Measurements from ENCODE around the gene JMJD7. TPM values are rescaled to one million over a fixed set of nuclear protein-coding genes. Genes with fewer than 3 reads are reported as not detected.
A peak's percentile ranks its signal among the peaks of the same experiment; 100 is the strongest.

Gene JMJD7
- total RNA-seq, 3 donors from 2014 or later = 8.4 to 11.7 (median 8.8) TPM

GRCh38 chr15:41792000-41792637 is 35.8 kb upstream of the JMJD7 start:
- no peak for ATAC-seq
- Mint-ChIP-seq H3K9me3 (no peaks in the 10 kb centered on the region), H3K4me1 (ENCODE audit: low read depth) (peaks cover 54% of the 10 kb centered on the region), H3K27me3 (ENCODE audit: low read depth) (no peaks in the 10 kb centered on the region), H3K4me3 (no peak overlapping the region), H3K36me3 (ENCODE audit: insufficient read depth) (no peaks in the 10 kb centered on the region)
- no peak for DNase-seq

DNA sequence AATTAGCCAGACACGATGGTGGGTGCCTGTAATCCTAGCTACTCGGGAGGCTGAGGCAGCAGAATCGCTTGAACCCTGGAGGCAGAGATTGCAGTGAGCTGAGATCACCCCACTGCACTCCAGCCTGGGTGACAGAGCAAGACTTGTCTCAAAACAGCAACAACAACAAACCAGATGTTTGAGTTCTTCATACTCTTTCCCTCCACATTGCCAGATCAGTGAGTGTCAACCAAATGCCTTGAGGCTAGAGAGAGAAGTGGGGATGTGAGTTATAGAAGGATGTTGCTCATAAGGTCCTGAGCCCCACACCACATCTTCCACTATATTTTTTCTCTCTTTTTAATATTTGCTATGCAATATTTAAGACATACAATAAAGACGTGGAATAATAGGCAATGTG is 33.8 kb upstream of the JMJD7 start:
- ATAC-seq = no peak
- no peaks in the 10 kb centered on the region for H3K36me3 Mint-ChIP-seq (ENCODE audit: insufficient read depth)

DNA sequence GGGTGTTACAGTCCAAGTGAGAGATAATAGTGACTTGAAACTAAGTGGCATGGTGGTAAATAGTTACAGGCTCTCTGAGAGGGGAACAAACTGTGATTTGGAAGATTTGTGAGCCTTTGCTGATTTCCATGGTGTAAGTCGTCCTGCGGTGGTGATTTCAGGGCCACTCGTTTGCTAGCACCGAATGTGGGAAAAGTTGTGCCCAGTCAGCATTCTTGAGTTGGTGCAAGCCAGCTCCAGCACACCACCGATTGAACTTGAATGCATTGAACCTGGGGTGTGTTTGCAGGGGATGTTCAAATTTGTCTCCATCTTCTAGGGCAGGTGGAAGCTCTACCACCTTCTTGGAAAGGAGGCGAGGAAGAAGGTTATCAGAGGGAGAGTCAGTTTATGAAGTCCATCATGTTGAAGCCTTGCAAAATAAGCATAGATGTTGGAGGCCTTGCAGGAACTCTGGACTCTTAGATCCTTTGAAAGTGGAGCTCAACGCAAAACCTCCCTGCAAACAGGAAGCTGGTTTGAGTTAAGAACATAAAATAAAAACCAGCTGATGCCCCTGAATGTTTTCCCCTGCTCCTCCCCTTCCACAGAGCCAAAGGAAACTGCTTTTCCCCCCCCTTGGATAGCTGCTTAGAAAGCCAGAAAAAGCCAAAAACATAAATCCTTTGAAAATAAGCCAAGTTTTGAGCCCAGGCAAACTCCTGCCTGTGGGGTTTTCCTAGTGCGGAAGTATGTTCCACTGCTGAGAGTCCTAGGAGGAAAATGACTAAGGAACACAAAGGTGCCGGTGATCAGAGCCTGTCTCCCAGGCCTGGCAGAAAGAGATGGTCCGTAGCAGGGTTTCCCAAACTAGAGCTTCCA is 31.7 kb upstream of the JMJD7 start:
- no peak overlapping the region for H3K4me3 Mint-ChIP-seq
- H3K4me1 Mint-ChIP-seq (ENCODE audit: low read depth) = peaks cover 23% of the 10 kb centered on the region
- no peaks in the 10 kb centered on the region for H3K27me3 Mint-ChIP-seq (ENCODE audit: low read depth)
- peaks cover 13% of the 10 kb centered on the region for H3K36me3 Mint-ChIP-seq (ENCODE audit: insufficient read depth)
- no peak for DNase-seq
- no peak for ATAC-seq
- H3K9me3 Mint-ChIP-seq = no peaks in the 10 kb centered on the region

More for the DNA sequence above, 33.8 kb upstream of the JMJD7 start:
- Mint-ChIP-seq H3K27me3 (ENCODE audit: low read depth) (no peaks in the 10 kb centered on the region), H3K9me3 (no peaks in the 10 kb centered on the region), H3K4me3 (no peak overlapping the region), H3K4me1 (ENCODE audit: low read depth) (peaks cover 44% of the 10 kb centered on the region)
- DNase-seq = no peak

DNA sequence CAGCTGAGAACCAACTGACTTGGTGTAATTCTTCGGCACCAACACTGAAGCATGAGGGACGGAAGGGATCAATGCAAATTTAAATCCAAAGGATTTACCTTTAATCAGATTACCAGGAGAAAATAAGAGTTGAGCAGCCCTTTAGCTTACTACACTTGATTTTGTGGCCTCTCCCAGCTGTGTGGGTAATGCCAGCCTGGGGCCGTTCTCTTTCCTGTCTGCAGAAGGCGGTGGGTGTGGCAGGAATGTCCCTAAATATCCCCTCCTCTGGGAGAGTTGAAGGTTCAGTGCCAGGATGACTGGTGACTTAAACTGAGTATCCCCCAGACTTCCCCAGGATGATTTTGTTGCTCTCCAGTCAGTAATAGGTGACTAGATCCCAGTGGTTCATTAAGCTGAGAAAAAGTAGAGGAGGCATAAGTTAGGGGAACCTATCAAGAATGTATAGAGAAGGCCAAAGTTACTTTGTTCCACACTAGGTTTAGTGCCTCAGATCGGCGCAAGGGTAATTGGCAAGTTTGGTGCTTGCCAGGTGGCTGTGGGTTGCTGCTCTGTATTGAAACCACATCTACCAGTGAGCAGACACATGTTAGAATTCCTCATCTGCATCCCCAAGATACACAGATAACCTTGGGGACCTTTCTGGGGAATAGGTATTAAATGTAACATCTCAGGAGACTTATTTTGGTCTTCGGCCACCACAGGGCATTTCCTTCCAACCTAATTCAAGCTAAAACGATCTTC is 30.5 kb upstream of the JMJD7 start:
- H3K9me3 Mint-ChIP-seq = no peaks in the 10 kb centered on the region
- DNase-seq (no peak), ATAC-seq (no peak)
- H3K36me3 Mint-ChIP-seq (ENCODE audit: insufficient read depth) = peaks cover 14% of the 10 kb centered on the region
- H3K4me3 Mint-ChIP-seq = no peak overlapping the region
- no peaks in the 10 kb centered on the region for H3K27me3 Mint-ChIP-seq (ENCODE audit: low read depth)
- H3K4me1 Mint-ChIP-seq (ENCODE audit: low read depth) = peaks cover 16% of the 10 kb centered on the region

GRCh38 chr15:41798607-41799487 is 29.0 kb upstream of the JMJD7 start:
- ATAC-seq (no peak), DNase-seq (no peak)
- Mint-ChIP-seq H3K36me3 (ENCODE audit: insufficient read depth) (peaks cover 14% of the 10 kb centered on the region), H3K4me1 (ENCODE audit: low read depth) (peaks cover 14% of the 10 kb centered on the region), H3K4me3 (no peak overlapping the region), H3K9me3 (no peaks in the 10 kb centered on the region), H3K27me3 (ENCODE audit: low read depth) (no peaks in the 10 kb centered on the region)

DNA sequence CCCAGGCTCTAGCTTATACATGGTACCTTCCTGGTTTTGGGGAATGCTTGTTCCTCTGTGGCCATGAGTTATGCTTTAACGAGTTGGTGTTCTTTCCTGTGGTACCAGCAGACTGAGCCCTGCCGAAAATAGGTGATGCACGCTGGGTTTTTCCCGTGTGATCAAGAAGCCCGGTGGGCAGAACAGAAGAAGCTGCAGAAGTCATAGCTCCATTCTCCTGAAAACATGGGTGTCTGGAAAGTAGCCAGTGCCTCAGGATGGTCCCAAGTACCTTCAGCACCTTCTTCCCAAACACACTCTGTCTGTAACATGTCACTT is 28.4 kb upstream of the JMJD7 start:
- H3K4me3 Mint-ChIP-seq = no peak overlapping the region
- ATAC-seq (no peak), DNase-seq (no peak)
- no peaks in the 10 kb centered on the region for H3K27me3 Mint-ChIP-seq (ENCODE audit: low read depth)
- H3K36me3 Mint-ChIP-seq (ENCODE audit: insufficient read depth) = peaks cover 15% of the 10 kb centered on the region
- H3K4me1 Mint-ChIP-seq (ENCODE audit: low read depth) = peaks cover 15% of the 10 kb centered on the region
- H3K9me3 Mint-ChIP-seq = no peaks in the 10 kb centered on the region

GRCh38 chr15:41801185-41801584 is 26.7 kb upstream of the JMJD7 start:
- Mint-ChIP-seq H3K9me3 (no peaks in the 10 kb centered on the region), H3K27me3 (ENCODE audit: low read depth) (no peaks in the 10 kb centered on the region), H3K4me3 (no peak overlapping the region), H3K36me3 (ENCODE audit: insufficient read depth) (peaks cover 16% of the 10 kb centered on the region), H3K4me1 (ENCODE audit: low read depth) (peaks cover 9% of the 10 kb centered on the region)
- DNase-seq (no peak), ATAC-seq (no peak)

DNA sequence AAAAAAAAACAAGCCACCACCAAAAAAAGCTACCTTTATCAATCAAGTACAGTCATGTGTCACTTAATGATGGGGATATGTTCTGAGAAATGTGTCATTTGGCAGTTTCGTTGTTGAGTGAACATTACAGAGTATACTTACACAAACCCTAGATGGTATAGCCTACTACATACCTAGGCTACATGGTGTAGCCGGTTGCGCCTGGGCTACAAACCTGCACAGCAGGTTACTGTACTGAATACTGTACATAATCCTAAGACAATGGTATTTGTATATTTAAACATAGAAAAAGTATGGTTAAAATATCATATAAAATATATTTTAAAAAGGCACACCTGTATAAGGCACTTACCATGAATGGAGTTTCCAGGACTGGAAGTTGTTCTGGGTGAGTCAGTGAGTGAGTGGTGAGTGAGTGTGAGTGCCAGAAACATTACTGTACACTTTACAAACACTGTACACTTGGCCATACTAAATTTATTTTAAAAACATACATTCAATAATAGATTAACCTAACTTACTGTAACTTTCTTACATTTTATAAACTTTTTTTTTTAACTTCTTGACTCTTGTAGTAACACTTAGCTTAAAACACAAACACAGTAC is 25.9 kb upstream of the JMJD7 start:
- no peak overlapping the region for H3K4me3 Mint-ChIP-seq
- ATAC-seq = no peak
- DNase-seq = no peak
- no peaks in the 10 kb centered on the region for H3K9me3 Mint-ChIP-seq
- H3K36me3 Mint-ChIP-seq (ENCODE audit: insufficient read depth) = peaks cover 16% of the 10 kb centered on the region
- H3K4me1 Mint-ChIP-seq (ENCODE audit: low read depth) = peaks cover 7% of the 10 kb centered on the region
- no peaks in the 10 kb centered on the region for H3K27me3 Mint-ChIP-seq (ENCODE audit: low read depth)

DNA sequence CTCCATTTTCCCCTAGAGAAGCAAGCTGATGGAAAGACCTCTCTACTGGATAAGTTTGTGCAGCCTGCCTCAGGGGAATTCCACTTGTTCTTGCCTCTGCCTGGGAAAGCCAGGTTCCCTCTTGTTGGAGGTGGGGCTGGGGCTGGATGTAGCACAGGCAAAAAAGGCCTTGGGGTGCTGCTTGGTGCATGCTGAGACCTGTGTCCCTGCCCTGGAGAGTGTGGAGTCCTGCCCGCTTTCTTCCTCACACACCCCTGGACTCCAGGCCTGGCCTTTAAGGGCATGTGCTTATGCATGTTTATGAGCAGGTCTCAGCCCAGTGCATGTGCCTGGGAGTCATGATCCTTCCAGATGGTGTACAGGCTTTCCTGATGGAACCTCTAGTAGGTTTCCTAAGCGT is 23.5 kb upstream of the JMJD7 start:
- H3K4me3 Mint-ChIP-seq = no peak overlapping the region
- peaks cover 5% of the 10 kb centered on the region for H3K4me1 Mint-ChIP-seq (ENCODE audit: low read depth)
- H3K9me3 Mint-ChIP-seq = no peaks in the 10 kb centered on the region
- H3K27me3 Mint-ChIP-seq (ENCODE audit: low read depth) = no peaks in the 10 kb centered on the region
- ATAC-seq (peak in 1 of 2 donors; percentile 23), DNase-seq (no peak)
- H3K36me3 Mint-ChIP-seq (ENCODE audit: insufficient read depth) = peaks cover 16% of the 10 kb centered on the region

DNA sequence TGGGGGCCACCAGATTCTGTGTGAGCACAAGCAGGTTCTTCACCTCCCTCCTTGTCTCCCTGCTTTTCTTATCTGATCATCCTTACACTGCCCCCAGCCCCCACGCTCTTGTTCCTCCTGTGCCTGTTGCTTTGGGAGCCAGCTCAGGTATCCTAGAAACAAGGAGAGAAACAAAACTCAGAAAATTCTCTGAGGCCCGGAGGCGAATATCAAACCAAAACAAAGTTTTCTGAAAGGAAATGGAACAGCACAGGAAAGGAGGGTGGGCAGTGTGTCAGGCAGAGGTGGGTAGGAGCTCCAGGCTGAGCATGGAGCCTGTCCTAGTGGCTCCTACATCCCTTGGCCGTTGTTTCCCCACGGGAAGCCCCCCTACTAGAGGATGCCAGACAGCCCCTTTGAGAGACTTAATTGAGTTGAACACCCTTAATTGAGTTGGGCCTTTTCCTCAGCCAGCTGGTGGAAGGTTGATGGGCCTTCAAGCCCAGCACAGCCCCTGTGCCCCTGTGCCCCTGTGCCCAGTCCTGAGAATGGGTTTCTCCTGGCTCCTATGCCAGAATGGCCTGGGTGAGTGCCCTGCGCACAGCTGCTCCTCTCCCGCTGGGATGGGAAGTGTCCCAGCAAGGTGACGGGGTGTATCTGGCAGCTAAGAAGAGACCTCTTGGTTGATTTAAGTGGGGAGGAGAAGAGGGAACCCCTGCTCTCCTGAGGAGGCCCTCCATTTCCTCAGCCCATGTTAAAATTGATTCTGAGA is 22.8 kb upstream of the JMJD7 start:
- no peak for ATAC-seq
- no peaks in the 10 kb centered on the region for H3K9me3 Mint-ChIP-seq
- no peaks in the 10 kb centered on the region for H3K27me3 Mint-ChIP-seq (ENCODE audit: low read depth)
- H3K4me3 Mint-ChIP-seq = no peak overlapping the region
- peaks cover 5% of the 10 kb centered on the region for H3K4me1 Mint-ChIP-seq (ENCODE audit: low read depth)
- peaks cover 13% of the 10 kb centered on the region for H3K36me3 Mint-ChIP-seq (ENCODE audit: insufficient read depth)
- no peak for DNase-seq

DNA sequence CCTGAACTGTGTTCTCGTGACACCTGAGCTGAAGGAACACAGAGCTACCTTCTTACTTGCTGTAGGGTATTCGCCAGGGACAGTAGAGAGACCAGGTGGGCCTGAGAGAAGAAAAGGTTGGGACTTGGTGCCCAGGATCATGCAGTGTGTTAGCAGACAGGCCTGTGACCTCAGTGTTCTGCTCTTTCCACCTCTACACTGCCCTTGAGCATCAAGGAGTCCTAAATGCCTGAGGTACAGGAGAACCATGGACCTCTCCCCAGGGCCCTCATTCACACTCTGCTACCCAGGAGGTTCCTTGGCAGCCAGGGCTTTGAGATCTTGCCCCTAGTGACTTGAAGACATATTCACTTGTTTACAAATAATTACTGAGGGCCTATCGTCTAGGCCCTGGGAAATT is 22.2 kb upstream of the JMJD7 start:
- H3K27me3 Mint-ChIP-seq (ENCODE audit: low read depth) = no peaks in the 10 kb centered on the region
- peaks cover 8% of the 10 kb centered on the region for H3K36me3 Mint-ChIP-seq (ENCODE audit: insufficient read depth)
- DNase-seq = no peak
- peaks cover 5% of the 10 kb centered on the region for H3K4me1 Mint-ChIP-seq (ENCODE audit: low read depth)
- H3K9me3 Mint-ChIP-seq = no peaks in the 10 kb centered on the region
- no peak for ATAC-seq
- no peak overlapping the region for H3K4me3 Mint-ChIP-seq

DNA sequence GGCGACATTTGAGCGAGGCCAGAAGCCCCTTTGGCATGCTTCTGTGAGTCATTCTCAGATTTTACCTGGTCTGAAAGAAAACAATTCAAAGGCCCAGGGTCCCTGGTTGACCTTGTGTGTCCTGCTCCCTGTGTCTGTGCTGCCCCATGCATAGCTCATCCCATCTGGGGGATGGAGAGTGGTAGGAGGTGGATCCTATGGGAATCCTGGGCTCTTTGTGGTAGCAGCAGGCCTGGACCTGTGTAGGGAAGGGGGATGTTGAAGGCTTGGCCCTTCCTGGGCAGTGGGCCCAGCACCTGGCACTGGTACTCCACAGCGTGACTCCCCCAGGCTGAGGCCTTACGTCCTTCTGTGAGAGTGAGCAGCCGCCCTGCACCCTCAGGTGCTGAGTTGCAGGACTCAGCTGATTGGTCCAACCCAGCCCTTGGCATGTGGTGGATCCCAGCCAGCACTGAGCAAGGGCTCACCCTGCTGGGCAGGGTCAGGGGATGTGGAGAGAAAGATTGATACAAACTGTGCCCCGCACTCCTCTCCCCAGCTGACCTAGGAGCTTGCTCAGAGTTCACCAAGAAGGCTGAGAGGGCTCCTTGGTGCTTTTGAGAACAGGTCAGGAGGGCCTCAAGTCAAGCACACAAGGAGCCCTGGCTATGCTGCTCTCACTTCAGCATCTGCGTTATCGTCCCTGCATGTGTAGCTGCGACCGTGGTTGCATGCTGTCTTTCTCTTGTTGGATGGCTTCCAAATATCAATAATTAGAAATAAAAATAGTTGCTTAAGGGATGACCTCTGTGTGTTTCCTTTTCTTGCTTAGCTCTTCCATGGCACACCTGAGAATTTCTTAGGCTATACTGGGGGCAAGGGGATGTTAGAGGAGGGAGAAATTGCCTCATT is 21.4 kb upstream of the JMJD7 start:
- ATAC-seq (no peak), DNase-seq (no peak)
- no peak overlapping the region for H3K4me3 Mint-ChIP-seq
- peaks cover 2% of the 10 kb centered on the region for H3K36me3 Mint-ChIP-seq (ENCODE audit: insufficient read depth)
- no peaks in the 10 kb centered on the region for H3K9me3 Mint-ChIP-seq
- H3K4me1 Mint-ChIP-seq (ENCODE audit: low read depth) = peaks cover 9% of the 10 kb centered on the region
- H3K27me3 Mint-ChIP-seq (ENCODE audit: low read depth) = no peaks in the 10 kb centered on the region

Data from activated T-cell treated with anti-CD3 and anti-CD28 coated beads, Interleukin-2, amount 50 U/mL, for 4 hours (primary cell).